HG02642 (cell line): ENCODE measurements around the gene FARSB.

Experiments
- ATAC-seq: cut with Tn5 transposase; IDR thresholded peaks from one replicate; pipeline ENCODE4 v1.9.1; 2021; ENCODE audit warnings: mild to moderate bottlenecking; ENCODE audit not compliant: unreplicated experiment, poor library complexity

Gene FARSB

DNA sequence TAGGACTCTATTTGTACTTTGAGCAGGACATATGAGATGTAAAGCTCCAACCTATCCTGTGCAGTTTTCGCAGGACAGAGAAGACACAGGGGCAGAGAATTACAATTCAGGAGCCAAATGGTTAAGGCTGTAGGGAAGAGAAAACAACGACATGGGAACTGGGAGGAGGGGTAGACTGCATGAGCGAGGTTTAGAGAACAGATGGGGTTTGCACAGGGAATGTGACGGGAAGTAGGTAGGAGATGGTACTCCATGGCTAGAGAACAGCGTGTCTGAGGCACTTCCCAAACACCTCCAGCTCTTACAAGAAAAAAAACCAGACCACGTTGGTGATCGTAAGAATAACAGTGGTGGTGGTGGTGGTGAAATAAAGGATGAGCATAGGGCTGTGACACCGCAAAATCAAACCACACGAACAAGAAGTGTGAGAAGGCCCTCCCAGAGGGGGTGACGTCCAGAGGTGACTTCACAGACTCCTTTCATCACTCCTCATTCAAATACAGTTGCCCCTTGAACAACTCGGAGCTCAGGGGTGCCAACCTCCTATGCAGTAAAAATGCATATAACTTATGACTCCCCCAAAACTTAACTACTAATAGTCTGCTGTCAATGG lies 92.7 kb downstream of the FARSB start:
- ATAC-seq = no peak

DNA sequence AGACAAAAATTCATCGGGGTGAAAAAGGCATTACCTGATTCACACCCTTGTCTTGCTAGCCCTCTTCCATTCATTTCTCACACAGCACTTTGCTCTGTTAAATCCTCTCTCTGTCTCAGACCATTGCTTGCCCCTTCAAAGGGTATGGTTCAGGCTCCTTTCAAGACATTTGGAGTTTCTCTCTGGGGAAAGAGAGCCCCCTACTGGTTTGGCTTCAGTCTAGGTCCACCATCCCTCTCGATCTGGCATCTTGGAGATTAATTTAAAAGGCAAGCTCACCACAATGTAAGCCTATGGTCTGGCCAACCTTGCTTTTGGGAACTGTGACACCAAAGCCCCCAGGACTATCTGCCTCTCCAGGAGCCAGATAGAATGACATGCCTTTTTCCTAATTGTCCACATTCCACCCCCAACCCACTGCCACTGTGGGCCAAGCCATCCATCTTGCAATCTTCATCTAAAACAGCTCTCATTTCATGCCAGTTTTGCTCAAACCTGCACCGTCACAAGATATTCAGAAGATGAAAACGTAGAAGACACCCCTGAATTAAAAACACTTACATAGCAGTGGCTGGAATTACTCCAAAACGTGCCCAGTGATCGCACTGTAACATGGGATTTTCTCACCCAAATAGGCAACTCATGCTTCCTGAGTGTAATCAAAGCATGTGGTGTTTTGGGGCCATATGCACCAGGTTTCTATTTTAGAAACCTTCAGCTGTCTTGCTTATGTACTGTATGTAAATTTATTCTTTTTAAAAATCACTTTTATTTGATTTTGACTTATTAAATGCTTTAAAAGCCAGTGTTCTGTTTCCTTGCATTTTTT lies 93.9 kb downstream of the FARSB start:
- ATAC-seq = peak; percentile 83

DNA sequence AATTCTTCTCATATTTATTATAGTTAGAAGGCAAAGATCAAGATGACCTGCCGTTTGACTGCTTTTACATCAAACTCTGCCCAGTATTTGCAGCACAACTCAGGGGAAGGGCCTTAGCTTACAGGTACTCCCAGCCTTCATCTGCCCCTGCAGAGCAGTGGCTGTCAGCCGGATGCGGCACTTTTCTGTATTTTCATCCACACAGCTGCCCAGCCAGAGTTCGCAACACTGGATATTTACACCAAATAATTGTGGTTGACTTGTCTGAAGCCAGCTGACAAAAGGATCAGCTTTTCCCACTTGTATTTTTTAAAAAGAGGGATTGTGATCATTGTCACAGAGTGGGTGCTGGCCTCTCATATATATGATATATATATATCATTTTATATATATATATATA lies 94.7 kb downstream of the FARSB start:
- no peak for ATAC-seq

DNA sequence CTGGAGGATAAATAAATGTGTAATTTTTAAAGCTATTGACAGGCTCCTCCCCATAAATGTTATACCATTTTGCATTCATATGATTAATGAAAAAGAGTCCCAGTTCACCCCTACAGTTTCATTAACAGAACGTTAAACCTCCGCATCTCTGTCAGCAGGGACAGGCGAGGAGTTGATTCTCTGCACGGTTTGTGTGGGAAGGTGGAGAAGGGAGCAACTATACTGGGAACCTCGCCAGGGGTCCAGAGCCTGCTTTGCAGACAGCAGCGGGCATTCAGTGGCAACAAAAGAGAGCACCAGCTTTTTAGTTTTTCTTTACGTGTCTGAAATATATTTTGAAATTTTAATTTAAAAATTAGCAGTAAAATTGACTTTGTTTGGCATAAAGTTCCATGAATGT lies 101.4 kb downstream of the FARSB start:
- no peak for ATAC-seq

DNA sequence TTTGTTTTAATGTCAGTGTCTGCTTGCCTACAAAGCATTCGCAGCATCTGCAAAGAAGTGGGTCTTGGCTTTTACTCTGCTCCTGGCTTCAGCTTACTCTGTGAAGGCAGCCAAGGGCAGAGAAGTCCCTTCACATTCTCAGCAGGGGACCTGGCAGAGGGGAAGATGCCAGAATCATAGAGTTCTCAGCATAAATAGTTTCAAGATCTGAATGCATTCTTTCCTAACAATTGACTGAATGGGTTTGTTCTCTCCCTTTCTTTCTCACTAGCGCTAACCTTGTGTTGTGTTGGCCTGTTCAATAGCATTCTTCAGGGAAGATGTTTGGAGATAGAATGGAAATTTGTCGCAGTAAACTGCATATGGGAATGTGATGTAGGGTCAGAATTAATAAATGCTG lies 106.9 kb downstream of the FARSB start:
- no peak for ATAC-seq

DNA sequence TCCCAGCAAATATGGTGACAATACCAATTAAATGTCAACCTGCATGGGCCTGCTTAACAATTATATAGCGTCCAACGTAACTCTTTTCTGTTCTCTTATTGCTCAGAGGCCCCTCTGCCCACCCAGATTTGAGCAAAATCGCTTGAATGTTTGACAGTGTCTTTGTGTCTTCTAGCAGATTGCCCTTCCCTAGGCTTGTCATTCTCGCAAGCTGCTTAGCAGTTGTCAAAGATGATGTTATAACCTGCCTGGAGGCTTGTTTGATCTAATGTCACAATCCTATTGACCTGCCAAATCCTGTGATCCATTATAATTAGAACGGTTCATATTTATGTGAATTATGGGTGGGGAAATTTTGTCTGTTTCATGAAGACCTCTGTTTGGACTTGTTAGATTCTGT lies 108.8 kb downstream of the FARSB start:
- ATAC-seq = no peak

DNA sequence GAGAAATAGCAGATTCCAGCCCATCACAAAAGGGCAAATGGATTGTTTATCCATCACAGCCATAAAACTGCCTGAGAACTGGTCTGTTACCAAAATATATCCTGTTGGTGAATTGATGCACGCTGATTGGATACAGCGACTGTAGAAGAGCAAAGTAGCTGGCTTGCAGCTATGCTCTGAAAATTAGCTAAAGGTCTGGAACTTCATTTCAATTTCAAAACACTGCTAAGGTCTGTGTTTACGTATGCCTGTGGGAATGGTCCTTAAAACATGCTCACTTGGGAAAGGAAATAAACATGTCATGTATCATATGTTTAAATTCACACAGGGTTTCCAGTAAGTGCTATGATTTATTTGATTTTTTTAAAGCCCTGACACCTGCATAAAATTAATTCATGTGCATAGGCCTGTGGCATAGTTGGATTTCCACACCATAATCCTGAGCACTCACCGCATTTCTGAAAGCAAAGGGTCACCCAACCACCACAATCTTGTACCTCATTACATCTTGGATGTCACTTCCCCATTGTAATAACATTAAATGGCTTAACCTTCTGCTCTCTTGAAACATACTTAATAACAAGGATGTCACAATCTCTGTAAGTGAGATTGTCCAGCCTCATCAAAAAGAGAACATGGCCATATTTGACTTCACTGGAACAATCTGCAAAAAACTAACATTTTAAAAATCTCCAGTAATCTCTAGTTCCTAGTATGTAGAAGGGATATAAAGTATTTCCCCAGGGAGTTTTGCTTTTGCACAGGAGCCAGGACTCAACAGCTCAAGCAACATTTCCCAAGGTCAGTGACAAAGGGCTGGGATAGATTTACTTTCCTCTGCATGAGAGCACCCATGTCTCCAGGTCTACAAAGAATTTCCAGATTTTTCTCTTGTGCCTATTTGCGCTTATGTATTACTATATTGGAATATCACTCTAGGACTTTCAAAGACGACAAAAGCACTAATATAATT lies 109.8 kb downstream of the FARSB start:
- ATAC-seq = no peak

DNA sequence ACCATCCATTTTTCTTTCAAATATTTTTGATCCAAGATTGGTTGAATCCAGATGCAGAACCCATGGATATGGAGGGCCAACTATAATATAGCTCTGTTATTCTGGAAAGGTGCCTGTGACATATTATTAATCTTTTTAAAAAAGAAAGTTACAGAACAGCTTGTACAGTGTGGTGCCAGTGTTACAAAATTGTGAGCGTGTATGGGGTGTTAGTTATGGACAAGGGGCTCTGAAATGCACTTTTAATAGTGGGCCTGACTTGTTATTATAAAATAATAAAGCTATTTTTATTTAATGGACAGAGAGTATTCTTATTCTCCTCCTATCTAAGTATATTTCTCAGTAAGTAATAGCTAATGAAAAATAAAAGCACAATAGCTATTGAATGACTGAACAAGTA lies 111.2 kb downstream of the FARSB start:
- ATAC-seq = no peak

DNA sequence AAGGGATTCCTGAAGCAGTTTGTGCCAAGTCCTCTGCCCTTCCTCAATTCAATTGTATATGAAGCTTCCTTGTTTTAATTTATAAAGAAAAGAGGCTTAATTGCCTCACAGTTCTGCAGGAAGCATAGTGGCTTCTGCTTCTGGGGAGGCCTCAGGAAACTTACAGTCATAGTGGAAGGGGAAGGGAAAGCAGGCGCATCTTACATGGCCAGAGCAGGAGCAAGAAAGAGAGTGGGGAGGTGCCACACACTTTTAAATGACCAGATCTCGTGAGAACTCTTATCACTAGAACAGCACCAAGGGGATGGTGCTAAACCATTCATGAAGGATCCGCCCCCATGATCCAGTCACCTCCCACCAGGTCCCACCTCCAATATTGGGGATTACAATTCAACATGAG lies 117.4 kb downstream of the FARSB start:
- peak; percentile 57 for ATAC-seq

DNA sequence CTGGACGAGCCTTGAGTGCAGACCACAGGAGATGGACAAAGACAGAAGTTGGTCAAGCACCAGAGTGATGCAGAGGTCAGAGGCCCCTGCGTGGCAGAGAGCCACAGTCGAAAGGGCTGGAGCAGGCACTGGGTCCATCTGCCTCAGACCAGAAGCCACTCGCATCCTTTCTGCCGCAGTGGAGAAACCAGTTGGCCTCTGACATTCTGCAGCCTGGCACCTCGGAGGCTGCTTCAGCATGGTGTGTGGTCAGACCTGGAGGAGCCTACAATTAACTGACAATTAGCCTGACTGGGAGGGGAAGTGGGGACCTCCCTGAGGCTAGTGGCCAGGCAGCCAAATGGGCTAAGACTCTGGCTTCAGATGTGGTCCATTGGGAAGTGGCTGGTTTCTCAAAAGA lies 120.4 kb downstream of the FARSB start:
- ATAC-seq = no peak

DNA sequence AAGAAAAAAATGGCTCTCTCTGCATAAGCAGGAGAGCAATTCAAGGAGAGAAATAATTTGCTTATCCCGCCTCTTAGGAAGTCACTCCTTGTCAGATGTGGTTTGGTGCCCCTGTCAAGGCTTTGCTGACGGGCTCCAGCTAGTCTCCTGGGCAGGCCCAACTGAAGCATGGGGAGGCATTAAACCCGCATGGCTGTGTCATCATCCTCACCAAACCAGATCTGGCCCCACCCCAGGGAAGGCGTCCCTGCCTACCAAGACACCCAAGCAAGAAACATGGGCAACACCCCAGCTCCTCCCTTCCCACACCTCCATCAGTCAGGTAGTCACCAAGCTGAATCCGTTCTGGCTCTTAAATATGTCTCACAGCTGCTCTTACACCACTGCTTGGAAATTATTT lies 123.6 kb downstream of the FARSB start:
- ATAC-seq = no peak

DNA sequence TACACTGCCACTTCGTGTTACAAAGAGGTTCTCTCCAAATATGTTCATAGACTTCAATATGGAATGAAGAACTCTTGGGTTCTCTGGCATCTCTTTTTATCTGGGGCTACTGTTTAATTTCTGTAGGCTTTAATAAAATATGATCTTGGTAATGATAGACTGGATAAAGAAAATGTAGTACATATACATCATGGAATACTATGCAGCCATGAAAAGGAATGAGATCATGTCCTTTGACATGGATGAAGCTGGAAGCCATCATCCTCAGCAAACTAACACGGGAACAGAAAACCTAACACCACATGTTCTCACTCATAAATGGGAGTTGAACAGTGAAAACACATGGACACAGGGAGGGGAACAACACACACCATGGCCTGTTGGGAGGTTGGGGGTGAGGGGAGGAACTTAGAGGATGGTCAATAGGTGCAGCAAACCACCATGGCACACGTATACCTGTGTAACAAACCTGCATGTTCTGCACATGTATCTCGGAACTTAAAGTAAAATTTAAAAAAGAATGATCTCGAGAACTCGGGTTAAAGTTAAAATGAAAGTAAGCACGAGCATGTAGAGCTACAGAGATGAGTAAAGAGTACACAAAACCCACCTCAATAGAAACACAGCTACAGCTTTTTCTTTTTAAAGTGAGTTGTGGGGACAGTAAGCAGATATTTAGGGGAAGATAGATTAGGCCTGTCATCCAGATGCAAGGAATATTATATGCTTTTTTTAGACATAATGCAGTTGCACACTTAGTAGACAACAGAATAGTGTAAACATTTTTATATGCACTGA lies 129.2 kb downstream of the FARSB start:
- no peak for ATAC-seq

DNA sequence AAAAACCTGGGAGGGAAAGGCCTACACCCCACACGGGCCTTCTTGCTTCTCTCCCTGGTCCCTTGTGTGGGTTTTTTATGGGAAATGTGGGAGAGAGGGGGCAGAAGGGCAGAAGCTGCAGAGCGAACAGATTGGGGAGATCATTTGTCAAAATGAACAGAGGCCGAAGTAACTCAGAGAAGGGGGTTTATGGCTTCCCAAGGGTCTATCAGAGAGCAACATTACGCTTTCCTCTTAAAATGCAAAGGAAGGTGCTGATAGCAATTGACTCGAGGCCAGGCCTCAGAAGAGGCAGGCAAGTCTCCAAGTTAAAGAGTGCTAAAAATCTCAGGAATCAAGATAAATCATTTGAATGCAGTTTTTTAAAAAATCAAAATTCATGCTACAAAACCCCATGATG lies 130.1 kb downstream of the FARSB start:
- no peak for ATAC-seq

DNA sequence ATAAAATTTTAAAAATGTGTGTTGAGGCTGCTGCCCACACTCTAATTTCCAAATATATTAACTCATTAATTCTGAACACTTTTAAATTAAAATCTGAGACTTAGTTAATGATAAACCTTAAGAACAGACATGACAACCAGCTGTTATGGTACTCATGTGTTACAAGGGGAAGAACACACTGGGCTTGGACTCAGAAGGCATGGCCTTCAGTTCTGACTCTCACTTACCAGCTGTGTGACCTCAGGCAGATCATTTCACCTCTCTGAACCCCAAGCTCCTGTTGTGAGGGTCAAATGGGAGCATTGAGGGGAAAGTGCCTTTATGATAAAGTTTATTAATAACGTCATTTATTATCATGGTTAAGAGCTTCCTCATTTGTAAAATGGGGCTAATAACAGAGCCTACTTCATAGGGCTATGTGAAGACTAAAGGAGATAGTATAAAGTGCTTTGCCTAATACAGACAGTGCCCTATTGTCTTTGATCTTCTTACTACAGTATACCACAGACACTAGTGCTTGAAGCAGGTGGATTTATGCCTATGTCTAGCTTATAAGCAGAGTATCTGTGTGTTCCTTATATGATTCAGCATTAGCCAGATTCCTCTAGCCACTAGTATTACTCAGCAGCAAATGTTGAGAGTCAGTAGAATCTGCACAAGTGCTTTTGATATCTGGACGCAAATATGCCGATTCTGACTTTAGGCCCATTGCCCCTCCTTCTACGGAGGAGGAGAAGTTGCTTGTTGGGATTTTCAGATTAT lies 131.9 kb downstream of the FARSB start:
- peak; percentile 68 for ATAC-seq

DNA sequence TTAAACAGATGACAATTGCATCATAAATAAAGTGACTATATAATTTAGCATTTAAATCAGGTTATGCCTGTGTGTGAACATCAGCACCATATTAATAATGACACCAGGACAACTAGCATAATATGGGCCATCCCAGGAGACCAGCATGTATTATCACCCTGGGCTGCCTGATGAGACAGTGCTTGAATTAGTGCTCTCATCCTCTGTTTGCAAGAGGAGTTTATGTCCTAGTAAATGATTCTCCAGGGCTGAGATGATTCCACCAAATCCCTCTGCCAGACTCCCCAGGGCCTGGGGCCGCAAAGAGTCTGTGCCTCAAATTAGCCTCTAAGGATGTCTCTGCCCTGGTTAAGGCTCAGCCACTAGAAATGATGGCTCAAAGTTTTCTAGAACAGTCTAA lies 133.8 kb downstream of the FARSB start:
- no peak for ATAC-seq

DNA sequence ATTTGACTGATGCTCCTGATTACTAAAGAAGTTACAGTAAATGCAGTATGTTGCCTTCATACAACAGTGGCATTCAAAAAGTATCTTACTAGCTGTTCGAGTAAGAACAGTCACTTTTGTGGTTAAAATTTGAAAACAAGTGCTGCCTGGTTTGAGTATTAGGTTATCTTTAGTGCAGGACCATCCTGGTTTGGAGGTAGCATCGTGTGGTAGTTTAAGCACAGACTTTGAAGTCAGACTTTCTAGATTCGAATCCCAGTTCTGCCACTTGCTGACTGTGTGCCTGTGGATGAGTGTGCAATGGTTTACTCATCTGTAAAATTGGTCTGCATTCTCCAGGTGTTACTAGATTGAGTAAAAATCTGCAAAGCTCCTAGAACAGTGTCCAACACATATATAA lies 134.8 kb downstream of the FARSB start:
- ATAC-seq = peak; percentile 73
